Naive B cell (primary cell): ENCODE data around the gene ELAVL1. TPM values are rescaled to one million over a fixed set of nuclear protein-coding genes. Genes with fewer than 3 reads are reported as not detected.

ENCODE experiments used
- ATAC-seq, 2 donors: fragments of 150-1000 bp; cut with Tn5 transposase; 2 replicates each; pipeline ENCODE4 v1.10.0; 2021; ENCODE audit warnings: low read depth in 2 of 2, mild to moderate bottlenecking in 2 of 2, moderate library complexity in 2 of 2
- DNase-seq: peaks from one replicate; pipeline ENCODE4 v3.0.0; 2022
- H3K27ac Mint-ChIP-seq, 6 donors: one replicate each; pipeline ENCODE4 v1.8.0; 2020 to 2022; ENCODE audit warnings: mild to moderate bottlenecking in 6 of 6, mixed read lengths in 6 of 6, moderate library complexity in 5 of 6, inconsistent platforms in 2 of 6
- H3K27me3 Mint-ChIP-seq, 3 donors: one replicate each; pipeline ENCODE4 v1.8.0; 2021 to 2022; ENCODE audit warnings: mixed read lengths in 3 of 3, mild to moderate bottlenecking in 1 of 3
- H3K36me3 Mint-ChIP-seq, 2 donors: one replicate each; pipeline ENCODE4 v1.8.0; 2020 to 2022; ENCODE audit warnings: mixed read lengths in 2 of 2, inconsistent platforms in 1 of 2, mild to moderate bottlenecking in 1 of 2
- H3K4me1 Mint-ChIP-seq, 3 donors: one replicate each; pipeline ENCODE4 v1.8.0; 2020 to 2022; ENCODE audit warnings: mixed read lengths in 3 of 3, inconsistent platforms in 1 of 3, mild to moderate bottlenecking in 1 of 3, moderate library complexity in 1 of 3
- H3K4me3 Mint-ChIP-seq, 8 donors: one replicate each; pipeline ENCODE4 v1.8.0; 2020 to 2022; ENCODE audit warnings: mild to moderate bottlenecking in 8 of 8, mixed read lengths in 8 of 8, moderate library complexity in 8 of 8, inconsistent platforms in 2 of 8
- H3K9me3 Mint-ChIP-seq, 7 donors: one replicate each; pipeline ENCODE4 v1.8.0; 2020 to 2022; ENCODE audit warnings: mixed read lengths in 7 of 7, mild to moderate bottlenecking in 5 of 7, inconsistent platforms in 2 of 7, moderate library complexity in 1 of 7
- polyA plus RNA-seq, 6 donors: library from polyadenylated mRNA; unstranded; fragments of 300-500 nt; fragmentation: Illumina TruSeq; gene quantifications; one replicate each; pipeline ENCODE4 v1.2.3, GENCODE V29; 2021; ENCODE audit warnings: low read depth in 6 of 6

Gene ELAVL1
- polyA plus RNA-seq, 6 donors from 2014 or later: 49.9 to 74.3 (median 59.4) TPM

- H3K9me3 Mint-ChIP-seq: no peaks in the 10 kb centered on the region
- DNase-seq (no peak), ATAC-seq (no peak)
- H3K27ac Mint-ChIP-seq: no peak overlapping the region
- no peak overlapping the region for H3K4me3 Mint-ChIP-seq
- peaks cover 0 to 37% of the 10 kb centered on the region in 2 donors for H3K36me3 Mint-ChIP-seq
- peaks cover 24 to 35% (median 32%) of the 10 kb centered on the region in 3 donors for H3K4me1 Mint-ChIP-seq
- H3K27me3 Mint-ChIP-seq: no peaks in the 10 kb centered on the region
Measured at GRCh38 chr19:7908742-7909461, 96.5 kb downstream of the ELAVL1 start.

Other genes starting within 250 kb of the ELAVL1 start
- under 1 TPM in 3 of 6 donors, not detected in 3; 0.17 to 0.41 (median 0.21) TPM for gene CLEC4M, start 242.4 kb downstream of the ELAVL1 start, polyA plus RNA-seq
- gene EVI5L, start 175.4 kb downstream of the ELAVL1 start, polyA plus RNA-seq: 1 to 10 TPM in 5 of 6 donors, under 1 TPM in 1; 0.63 to 4.0 (median 1.6) TPM
- under 1 TPM in 1 of 6 donors, not detected in 5; 0.05 TPM for gene PRR36, start 131.3 kb downstream of the ELAVL1 start, polyA plus RNA-seq
- gene LRRC8E, start 117.1 kb downstream of the ELAVL1 start, polyA plus RNA-seq: not detected
- 1 to 10 TPM in 5 of 6 donors, under 1 TPM in 1; 0.50 to 5.1 (median 2.9) TPM for gene MAP2K7, start 101.8 kb downstream of the ELAVL1 start, polyA plus RNA-seq
- gene TGFBR3L, start 90.8 kb downstream of the ELAVL1 start, polyA plus RNA-seq: not detected
- gene SNAPC2, start 85.3 kb downstream of the ELAVL1 start, polyA plus RNA-seq: 10 to 100 TPM in 4 of 6 donors, 1 to 10 TPM in 2; 1.5 to 20.2 (median 14.7) TPM
- not detected for gene CTXN1, start 79.5 kb downstream of the ELAVL1 start, polyA plus RNA-seq
- gene TIMM44, start 62.0 kb downstream of the ELAVL1 start, polyA plus RNA-seq: 10 to 100 TPM in 4 of 6 donors, 1 to 10 TPM in 2; 7.8 to 21.0 (median 14.1) TPM
- gene CCL25, start 47.1 kb upstream of the ELAVL1 start, polyA plus RNA-seq: under 1 TPM in 1 of 6 donors, not detected in 5; 0.71 TPM
- gene FBN3, start 144.0 kb upstream of the ELAVL1 start, polyA plus RNA-seq: not detected
- 10 to 100 TPM; 36.3 to 53.3 (median 43.7) TPM for gene CERS4, start 203.7 kb upstream of the ELAVL1 start, polyA plus RNA-seq